Activated CD8-positive, alpha-beta memory T cell treated with anti-CD3 and anti-CD28 coated beads, Interleukin-2, amount 50 U/mL, for 24 hours (primary cell): Measurements from ENCODE around the gene WDR5.

ENCODE experiments used
- DNase-seq: peaks from one replicate; pipeline ENCODE4 v3.0.0-alpha.2; 2020; ENCODE audit errors: extremely low read depth

The WDR5 gene

GRCh38 chr9:134132208-134132870 lies 3.5 kb upstream of the WDR5 start:
- no peak for DNase-seq

GRCh38 chr9:134134949-134135342 lies 936 bp upstream of the WDR5 start:
- no peak for DNase-seq

- no peak for DNase-seq
Observed at GRCh38 chr9:134136118-134136995, 475 bp downstream of the WDR5 start.

- no peak for DNase-seq
Observed at GRCh38 chr9:134136996-134137299, 1.1 kb downstream of the WDR5 start.

GRCh38 chr9:134138292-134138691 lies 2.4 kb downstream of the WDR5 start:
- no peak for DNase-seq

- no peak for DNase-seq
Observed at GRCh38 chr9:134139081-134139480, 3.2 kb downstream of the WDR5 start.

GRCh38 chr9:134141906-134142305 lies 6.0 kb downstream of the WDR5 start:
- no peak for DNase-seq

- no peak for DNase-seq
Observed at GRCh38 chr9:134144801-134145200, 8.9 kb downstream of the WDR5 start.

- no peak for DNase-seq
Observed at GRCh38 chr9:134145262-134145661, 9.4 kb downstream of the WDR5 start.

- no peak for DNase-seq
Observed at GRCh38 chr9:134146774-134147493, 11.1 kb downstream of the WDR5 start.

GRCh38 chr9:134149380-134149779 lies 13.5 kb downstream of the WDR5 start:
- DNase-seq = no peak

GRCh38 chr9:134150557-134151214 lies 14.8 kb downstream of the WDR5 start:
- no peak for DNase-seq

- DNase-seq = no peak
Observed at GRCh38 chr9:134152022-134152448, 16.2 kb downstream of the WDR5 start.

GRCh38 chr9:134152488-134152887 lies 16.6 kb downstream of the WDR5 start:
- no peak for DNase-seq

GRCh38 chr9:134153450-134153849 lies 17.6 kb downstream of the WDR5 start:
- no peak for DNase-seq

GRCh38 chr9:134154262-134154701 lies 18.4 kb downstream of the WDR5 start:
- no peak for DNase-seq

GRCh38 chr9:134155812-134156377 lies 20.0 kb downstream of the WDR5 start:
- DNase-seq = no peak

GRCh38 chr9:134156564-134157377 lies 20.9 kb downstream of the WDR5 start:
- DNase-seq = no peak

GRCh38 chr9:134157378-134157885 lies 21.6 kb downstream of the WDR5 start:
- no peak for DNase-seq

GRCh38 chr9:134158242-134158641 lies 22.4 kb downstream of the WDR5 start:
- DNase-seq = no peak
